ENCODE data around the gene UMPS. TPM values are rescaled to one million over a fixed set of nuclear protein-coding genes. Genes with fewer than 3 reads are reported as not detected.

UMPS gene
- total RNA-seq, 1 donor from 2014 or later: 47.6 TPM

DNA sequence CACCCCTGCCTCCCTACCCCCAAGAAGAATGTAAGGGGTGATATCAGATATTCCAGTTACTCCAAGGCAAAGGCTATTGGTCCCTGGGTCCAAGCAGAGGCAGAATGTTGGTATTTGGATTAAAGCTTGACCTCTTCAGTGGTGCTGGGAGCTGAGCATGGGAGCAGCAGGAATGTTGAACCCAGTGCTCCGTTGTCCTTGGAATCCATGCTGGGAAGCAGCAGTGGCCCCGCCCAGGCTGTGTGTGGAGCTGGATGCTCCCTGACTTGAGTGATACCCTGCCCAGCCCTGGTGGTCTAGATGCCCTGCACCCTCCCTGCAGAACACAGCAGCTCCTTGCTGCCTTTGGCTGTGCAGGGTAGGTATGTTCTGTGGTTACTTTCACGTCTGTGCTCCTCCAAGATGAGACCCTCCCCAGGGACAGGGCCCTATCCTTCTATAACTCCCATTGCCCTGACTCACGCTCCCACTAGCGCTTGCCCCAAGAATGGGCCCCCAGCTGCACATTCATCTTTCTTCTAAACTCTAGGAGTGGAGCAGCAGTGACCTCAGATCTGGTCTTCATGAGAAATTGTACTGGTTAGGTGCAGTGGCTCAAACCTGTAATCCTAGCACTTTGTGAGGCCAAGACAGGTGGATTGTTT is 35.1 kb downstream of the UMPS start:
- Histone ChIP-seq H3F3A (ENCODE audit: low read depth) (peaks cover 14% of the 10 kb centered on the region), H3K4me2 (no peak overlapping the region), H3K27ac (no peak overlapping the region), H3K4me1 (peaks cover 4% of the 10 kb centered on the region), H2AFZ (replicated peaks) (no peak overlapping the region), H3K9ac (no peak overlapping the region), H3K79me2 (ENCODE audit: low read depth) (no peaks in the 10 kb centered on the region), H3K27me3 (no peaks in the 10 kb centered on the region), H3K4me3 (no peak overlapping the region), H3K36me3 (no peaks in the 10 kb centered on the region), H4K20me1 (ENCODE audit: low read depth) (no peaks in the 10 kb centered on the region), H3K9me3 (ENCODE audit: low read depth) (no peaks in the 10 kb centered on the region)
- peaks cover 20% of the 10 kb centered on the region for H3K4me1 Mint-ChIP-seq
- H3K9me3 Mint-ChIP-seq: no peaks in the 10 kb centered on the region
- peaks cover 11% of the 10 kb centered on the region for H3K27me3 Mint-ChIP-seq (ENCODE audit: insufficient read depth, low read depth)
- no peak overlapping the region for H3K4me3 Mint-ChIP-seq
- peaks cover 8% of the 10 kb centered on the region for H3K36me3 Mint-ChIP-seq
- DNase-seq (ENCODE audit: low spot score): no peak
- peak overlapping the region; percentile 38 for H3K27ac Mint-ChIP-seq
- TF ChIP-seq EZH2phosphoT487 (IDR thresholded peaks at IDR 0.05) (no peak), EZH2 (IDR thresholded peaks at IDR 0.05) (no peak)
- TF ChIP-seq, protein P1, sequence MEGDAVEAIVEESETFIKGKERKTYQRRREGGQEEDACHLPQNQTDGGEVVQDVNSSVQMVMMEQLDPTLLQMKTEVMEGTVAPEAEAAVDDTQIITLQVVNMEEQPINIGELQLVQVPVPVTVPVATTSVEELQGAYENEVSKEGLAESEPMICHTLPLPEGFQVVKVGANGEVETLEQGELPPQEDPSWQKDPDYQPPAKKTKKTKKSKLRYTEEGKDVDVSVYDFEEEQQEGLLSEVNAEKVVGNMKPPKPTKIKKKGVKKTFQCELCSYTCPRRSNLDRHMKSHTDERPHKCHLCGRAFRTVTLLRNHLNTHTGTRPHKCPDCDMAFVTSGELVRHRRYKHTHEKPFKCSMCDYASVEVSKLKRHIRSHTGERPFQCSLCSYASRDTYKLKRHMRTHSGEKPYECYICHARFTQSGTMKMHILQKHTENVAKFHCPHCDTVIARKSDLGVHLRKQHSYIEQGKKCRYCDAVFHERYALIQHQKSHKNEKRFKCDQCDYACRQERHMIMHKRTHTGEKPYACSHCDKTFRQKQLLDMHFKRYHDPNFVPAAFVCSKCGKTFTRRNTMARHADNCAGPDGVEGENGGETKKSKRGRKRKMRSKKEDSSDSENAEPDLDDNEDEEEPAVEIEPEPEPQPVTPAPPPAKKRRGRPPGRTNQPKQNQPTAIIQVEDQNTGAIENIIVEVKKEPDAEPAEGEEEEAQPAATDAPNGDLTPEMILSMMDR (IDR thresholded peaks at IDR 0.05): no peak

DNA sequence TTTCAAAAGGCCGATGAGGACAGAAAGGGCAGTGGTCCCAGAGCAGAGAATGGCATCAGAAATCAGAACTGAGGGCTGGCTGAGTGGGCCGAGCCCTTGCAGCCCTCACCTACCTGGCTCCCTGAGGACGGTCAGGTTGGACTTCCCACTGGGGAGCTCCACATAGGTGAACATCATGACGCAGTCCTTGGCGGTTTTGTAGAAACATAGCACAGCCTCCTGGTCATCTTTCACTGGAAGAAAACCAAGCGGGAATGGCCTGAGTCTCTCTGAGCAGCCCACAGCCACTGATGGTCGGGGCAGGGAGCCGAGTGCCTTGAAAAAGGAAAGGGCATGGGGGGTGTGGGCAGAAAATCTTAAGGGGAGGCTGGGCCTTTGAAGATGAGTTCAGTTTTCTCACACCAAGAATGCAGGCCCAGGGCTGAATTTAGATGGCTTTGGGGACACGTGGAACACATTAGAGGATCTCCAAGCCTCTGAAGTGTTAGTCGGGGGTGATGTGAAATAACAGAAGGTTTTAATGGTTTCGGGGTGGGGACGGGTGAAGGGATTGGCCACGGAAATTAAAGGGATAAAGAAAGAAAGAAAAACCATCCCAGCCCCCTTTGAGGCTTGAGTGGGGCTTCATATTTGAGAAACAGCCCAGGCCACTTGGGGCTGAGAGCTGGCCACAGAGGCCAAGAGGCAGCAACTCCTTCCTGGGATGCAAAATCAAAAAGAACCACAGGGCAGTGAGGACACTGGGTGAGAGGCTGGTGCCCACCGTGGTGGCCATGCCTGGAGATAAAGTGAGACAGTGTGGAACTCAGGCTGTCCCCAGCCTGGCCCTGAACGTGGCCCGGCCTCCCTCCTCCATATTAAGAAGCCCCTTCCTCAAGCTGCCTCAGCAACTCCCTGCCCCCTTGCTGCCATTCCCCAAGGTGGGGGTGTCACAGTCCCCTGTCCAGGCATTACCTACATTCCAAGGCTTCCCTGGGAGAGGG is 36.2 kb downstream of the UMPS start:
- Mint-ChIP-seq H3K4me1 (peaks cover 28% of the 10 kb centered on the region), H3K9me3 (no peaks in the 10 kb centered on the region), H3K36me3 (peaks cover 8% of the 10 kb centered on the region), H3K4me3 (no peak overlapping the region), H3K27ac (peak overlapping the region; percentile 39), H3K27me3 (ENCODE audit: insufficient read depth, low read depth) (peaks cover 11% of the 10 kb centered on the region)
- Histone ChIP-seq H3K36me3 (no peaks in the 10 kb centered on the region), H3K9ac (no peak overlapping the region), H3K9me3 (ENCODE audit: low read depth) (no peaks in the 10 kb centered on the region), H3K4me1 (peaks cover 15% of the 10 kb centered on the region), H3K4me3 (no peak overlapping the region), H3K4me2 (no peak overlapping the region), H4K20me1 (ENCODE audit: low read depth) (no peaks in the 10 kb centered on the region), H3F3A (ENCODE audit: low read depth) (peaks cover 14% of the 10 kb centered on the region), H2AFZ (replicated peaks) (no peak overlapping the region), H3K79me2 (ENCODE audit: low read depth) (no peaks in the 10 kb centered on the region), H3K27ac (no peak overlapping the region), H3K27me3 (no peaks in the 10 kb centered on the region)
- TF ChIP-seq, protein P1 (IDR thresholded peaks at IDR 0.05): no peak
- TF ChIP-seq EZH2phosphoT487 (IDR thresholded peaks at IDR 0.05) (no peak), EZH2 (IDR thresholded peaks at IDR 0.05) (no peak)
- no peak for DNase-seq (ENCODE audit: low spot score)

DNA sequence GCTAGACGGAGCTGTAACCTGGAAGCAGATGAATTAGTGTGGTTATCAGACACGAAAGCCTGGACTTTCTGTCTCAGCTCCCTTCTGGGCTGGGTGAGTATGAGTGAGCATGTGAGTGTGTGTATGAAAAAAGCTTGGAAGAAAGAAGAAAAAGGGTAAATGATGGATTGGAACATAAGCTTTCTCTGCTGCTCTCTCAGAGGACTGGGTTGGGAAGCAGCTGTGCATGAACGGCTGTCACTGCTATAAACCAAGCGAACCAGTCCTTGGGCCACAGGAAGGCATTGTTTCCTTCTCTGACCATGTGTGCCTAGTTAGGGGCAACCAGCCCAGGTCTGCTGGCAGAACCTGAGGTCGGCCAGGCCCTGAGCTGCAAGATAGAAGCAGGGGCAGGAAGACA is 37.0 kb downstream of the UMPS start:
- Histone ChIP-seq H3K4me1 (peaks cover 15% of the 10 kb centered on the region), H2AFZ (replicated peaks) (no peak overlapping the region), H3K9me3 (ENCODE audit: low read depth) (no peaks in the 10 kb centered on the region), H3K36me3 (no peaks in the 10 kb centered on the region), H3K9ac (no peak overlapping the region), H3K79me2 (ENCODE audit: low read depth) (no peaks in the 10 kb centered on the region), H3F3A (ENCODE audit: low read depth) (peaks cover 6% of the 10 kb centered on the region), H3K27ac (no peak overlapping the region), H3K4me2 (no peak overlapping the region), H4K20me1 (ENCODE audit: low read depth) (no peaks in the 10 kb centered on the region), H3K27me3 (no peaks in the 10 kb centered on the region), H3K4me3 (no peak overlapping the region)
- Mint-ChIP-seq H3K9me3 (no peaks in the 10 kb centered on the region), H3K36me3 (peaks cover 8% of the 10 kb centered on the region), H3K27ac (no peak overlapping the region), H3K4me3 (no peak overlapping the region), H3K27me3 (ENCODE audit: insufficient read depth, low read depth) (peaks cover 11% of the 10 kb centered on the region), H3K4me1 (peaks cover 34% of the 10 kb centered on the region)
- no peak for DNase-seq (ENCODE audit: low spot score)
- no peak for TF ChIP-seq EZH2phosphoT487 (IDR thresholded peaks at IDR 0.05)
- TF ChIP-seq EZH2 (IDR thresholded peaks at IDR 0.05): no peak
- TF ChIP-seq, protein P1 (IDR thresholded peaks at IDR 0.05): no peak
